ENCODE results near the gene ICAM4. TPM values are rescaled to one million over a fixed set of nuclear protein-coding genes. Genes with fewer than 3 reads are reported as not detected.
"Not testable (repeated sequence)": the region's sequence is repeated elsewhere in the genome, so short reads cannot be mapped to it uniquely, and the experiment has no call there.

Gene ICAM4, protein sequence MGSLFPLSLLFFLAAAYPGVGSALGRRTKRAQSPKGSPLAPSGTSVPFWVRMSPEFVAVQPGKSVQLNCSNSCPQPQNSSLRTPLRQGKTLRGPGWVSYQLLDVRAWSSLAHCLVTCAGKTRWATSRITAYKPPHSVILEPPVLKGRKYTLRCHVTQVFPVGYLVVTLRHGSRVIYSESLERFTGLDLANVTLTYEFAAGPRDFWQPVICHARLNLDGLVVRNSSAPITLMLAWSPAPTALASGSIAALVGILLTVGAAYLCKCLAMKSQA
- total RNA-seq, result 1 to 10 TPM in 3 of 4 donors, under 1 TPM in 1; 0.82 to 7.5 (median 2.0) TPM

DNA sequence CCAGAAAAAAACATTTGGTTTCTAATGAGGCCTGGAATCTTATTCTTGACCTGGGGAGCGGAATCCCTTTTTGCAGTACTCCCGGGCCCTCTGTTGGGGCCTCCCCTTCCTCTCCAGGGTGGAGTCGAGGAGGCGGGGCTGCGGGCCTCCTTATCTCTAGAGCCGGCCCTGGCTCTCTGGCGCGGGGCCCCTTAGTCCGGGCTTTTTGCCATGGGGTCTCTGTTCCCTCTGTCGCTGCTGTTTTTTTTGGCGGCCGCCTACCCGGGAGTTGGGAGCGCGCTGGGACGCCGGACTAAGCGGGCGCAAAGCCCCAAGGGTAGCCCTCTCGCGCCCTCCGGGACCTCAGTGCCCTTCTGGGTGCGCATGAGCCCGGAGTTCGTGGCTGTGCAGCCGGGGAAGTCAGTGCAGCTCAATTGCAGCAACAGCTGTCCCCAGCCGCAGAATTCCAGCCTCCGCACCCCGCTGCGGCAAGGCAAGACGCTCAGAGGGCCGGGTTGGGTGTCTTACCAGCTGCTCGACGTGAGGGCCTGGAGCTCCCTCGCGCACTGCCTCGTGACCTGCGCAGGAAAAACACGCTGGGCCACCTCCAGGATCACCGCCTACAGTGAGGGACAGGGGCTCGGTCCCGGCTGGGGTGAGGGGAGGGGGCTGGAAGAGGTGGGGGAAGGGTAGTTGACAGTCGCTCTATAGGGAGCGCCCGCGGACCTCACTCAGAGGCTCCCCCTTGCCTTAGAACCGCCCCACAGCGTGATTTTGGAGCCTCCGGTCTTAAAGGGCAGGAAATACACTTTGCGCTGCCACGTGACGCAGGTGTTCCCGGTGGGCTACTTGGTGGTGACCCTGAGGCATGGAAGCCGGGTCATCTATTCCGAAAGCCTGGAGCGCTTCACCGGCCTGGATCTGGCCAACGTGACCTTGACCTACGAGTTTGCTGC is at the start of gene ICAM4:
TSS of gene ICAM4 (plus strand) at position 153 of the 935 bp plus-strand sequence. CDS start at position 211, 58 bp downstream.
- TF ChIP-seq, protein P1, sequence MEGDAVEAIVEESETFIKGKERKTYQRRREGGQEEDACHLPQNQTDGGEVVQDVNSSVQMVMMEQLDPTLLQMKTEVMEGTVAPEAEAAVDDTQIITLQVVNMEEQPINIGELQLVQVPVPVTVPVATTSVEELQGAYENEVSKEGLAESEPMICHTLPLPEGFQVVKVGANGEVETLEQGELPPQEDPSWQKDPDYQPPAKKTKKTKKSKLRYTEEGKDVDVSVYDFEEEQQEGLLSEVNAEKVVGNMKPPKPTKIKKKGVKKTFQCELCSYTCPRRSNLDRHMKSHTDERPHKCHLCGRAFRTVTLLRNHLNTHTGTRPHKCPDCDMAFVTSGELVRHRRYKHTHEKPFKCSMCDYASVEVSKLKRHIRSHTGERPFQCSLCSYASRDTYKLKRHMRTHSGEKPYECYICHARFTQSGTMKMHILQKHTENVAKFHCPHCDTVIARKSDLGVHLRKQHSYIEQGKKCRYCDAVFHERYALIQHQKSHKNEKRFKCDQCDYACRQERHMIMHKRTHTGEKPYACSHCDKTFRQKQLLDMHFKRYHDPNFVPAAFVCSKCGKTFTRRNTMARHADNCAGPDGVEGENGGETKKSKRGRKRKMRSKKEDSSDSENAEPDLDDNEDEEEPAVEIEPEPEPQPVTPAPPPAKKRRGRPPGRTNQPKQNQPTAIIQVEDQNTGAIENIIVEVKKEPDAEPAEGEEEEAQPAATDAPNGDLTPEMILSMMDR (IDR thresholded peaks at IDR 0.05), result no peak
- ATAC-seq (ENCODE audit: low FRiP score), result peak; percentile 17
- DNase-seq (ENCODE audit: low spot score), result no peak

DNA sequence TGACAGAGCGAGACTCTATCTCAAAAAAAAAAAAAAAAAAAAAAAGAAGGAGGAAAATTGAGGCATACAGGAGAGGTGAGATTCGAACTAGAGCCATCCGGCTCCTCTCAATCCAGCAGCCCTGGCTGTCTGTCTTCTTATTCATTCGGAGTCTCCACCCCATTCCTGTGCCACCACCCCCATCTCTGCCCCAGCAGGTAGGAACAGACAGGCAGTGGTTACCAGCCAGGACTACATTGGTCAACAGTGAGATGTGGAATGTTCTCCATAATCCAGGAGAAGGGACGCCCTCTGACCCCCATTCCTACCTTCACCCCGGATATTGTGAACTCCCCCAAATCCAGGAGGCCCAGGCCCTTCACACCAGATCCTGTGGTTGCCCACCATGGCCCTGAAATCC is 49.1 kb upstream of the ICAM4 start:
- TF ChIP-seq, protein P1 (IDR thresholded peaks at IDR 0.05), result no peak
- ATAC-seq (ENCODE audit: low FRiP score) (no peak), DNase-seq (ENCODE audit: low spot score) (no peak)

DNA sequence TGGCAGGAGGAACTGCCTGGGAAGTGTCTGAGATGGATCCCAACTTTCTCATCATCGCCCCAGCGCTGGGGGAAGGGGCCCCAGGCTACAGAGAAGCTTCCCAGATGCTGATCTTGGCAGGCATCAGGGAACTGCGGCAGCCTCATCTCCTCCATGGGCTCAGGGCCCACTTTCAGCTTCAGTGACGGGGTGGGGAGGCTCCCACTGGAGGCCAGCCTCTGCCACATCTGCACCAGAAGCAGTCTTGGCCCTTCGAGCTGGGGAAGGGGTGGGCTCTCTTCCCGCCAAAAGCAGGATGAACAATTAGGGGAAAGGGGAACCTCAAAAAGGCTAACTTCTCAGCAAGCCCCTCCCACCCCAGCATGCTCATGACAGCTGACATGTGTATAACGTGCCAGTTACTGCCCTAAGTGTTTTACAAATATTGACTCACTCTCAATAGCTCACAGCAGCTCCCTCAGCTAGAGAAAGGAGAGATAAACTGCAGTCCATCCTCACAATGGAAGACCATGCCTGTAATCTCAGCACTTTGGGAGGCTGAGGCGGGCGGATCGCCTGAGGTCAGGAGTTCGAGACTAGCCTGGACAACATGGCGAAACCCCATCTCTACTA is 48.5 kb upstream of the ICAM4 start:
- DNase-seq (ENCODE audit: low spot score) (no peak), ATAC-seq (ENCODE audit: low FRiP score) (peak; percentile 38)
- TF ChIP-seq, protein P1 (IDR thresholded peaks at IDR 0.05), result no peak

DNA sequence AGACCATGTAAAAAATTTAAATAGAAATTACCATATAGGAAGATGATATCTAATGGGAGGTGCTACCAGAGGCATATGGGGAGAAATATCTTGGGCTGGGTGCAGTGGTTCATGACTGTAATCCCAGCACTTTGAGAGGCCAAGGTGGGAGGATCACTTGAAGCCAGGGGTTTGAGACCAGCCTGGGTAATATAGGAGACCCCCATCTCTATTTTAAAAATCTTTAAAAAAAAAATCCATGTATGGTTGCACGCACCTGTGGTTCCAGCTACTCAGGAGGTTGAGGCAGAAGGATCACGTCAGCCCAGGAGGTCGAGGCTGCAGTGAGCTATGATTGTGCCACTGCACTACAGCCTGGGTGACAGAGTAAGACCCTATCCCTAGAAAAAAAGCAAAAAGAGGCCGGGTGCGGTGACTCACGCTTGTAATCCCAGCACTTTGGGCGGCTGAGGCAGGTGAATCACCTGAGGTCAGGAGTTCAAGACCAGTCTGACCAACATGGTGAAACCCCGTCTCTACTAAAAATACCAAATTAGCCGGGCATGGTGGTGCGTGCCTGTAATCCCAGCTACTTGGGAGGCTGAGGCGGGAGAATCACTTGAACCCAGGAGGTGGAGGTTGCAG is 44.8 kb upstream of the ICAM4 start:
- not testable (repeated sequence) for DNase-seq (ENCODE audit: low spot score); ATAC-seq (ENCODE audit: low FRiP score)

DNA sequence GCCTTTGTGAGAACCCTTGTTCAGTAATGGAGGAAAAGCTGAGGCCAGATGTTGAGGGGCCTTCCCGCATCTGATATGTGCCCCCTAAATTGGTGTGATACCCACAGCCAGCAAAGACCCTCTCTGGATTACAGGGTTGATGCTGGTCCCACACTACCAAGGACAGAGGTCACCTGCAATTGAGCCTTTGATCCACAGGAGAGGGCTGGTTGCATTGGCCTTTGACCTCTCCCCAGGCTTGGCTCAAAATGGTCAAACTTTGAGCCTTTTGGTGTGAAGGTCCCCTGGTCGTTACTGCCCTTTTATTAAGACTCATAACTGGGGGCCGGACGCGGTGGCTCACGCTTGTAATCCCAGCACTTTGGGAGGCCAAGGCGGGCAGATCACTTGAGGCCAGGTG is 43.1 kb upstream of the ICAM4 start:
- TF ChIP-seq, protein P1 (IDR thresholded peaks at IDR 0.05), result no peak
- ATAC-seq (ENCODE audit: low FRiP score) (no peak), DNase-seq (ENCODE audit: low spot score) (no peak)

DNA sequence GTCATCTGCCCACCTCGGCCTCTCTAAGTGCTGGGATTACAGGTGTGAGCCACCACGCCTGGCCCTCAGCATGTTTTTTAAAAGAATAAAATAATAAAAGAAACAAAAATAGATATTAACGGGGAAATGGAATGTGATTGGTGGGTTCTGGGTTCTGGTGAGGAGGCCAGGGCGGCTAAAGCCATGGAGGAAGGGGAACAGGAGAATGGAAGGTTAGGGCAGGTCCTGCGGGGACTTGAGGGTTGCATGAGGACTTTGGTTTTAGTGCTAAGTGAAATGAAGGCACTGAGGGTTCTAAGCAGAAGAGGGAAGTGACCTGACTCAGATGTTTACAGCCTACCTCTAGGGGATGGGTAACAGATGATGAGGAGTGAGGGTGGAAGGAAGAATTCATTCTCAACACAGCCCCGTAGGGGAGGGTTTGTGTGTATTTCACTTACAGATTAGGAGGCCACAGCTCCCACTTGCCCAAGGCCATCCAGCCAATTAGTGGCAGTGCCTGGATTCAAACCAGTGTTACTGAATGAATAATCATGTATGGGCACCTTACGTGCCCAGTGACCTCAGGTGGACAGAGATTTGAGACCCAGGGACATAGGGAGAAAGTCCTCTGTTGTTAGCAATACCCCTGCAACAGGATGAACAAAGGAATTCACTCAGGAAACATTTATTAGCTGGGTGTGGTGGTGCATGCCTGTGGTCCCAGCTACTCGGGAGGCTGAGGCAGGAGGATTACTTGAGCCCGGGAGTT is 41.4 kb upstream of the ICAM4 start:
- DNase-seq (ENCODE audit: low spot score), result no peak
- no peak for ATAC-seq (ENCODE audit: low FRiP score)
- TF ChIP-seq, protein P1 (IDR thresholded peaks at IDR 0.05), result no peak
